KMS-11 (cell line): ENCODE measurements around the gene PPFIBP1.

Experiments
- H2AFZ ChIP-seq: fragments of 200-600 bp; sonication (generic); 2 replicates; pipeline ENCODE4 v1.6.1; 2016; ENCODE audit warnings: antibody characterized with exemption, mixed run types, low read depth
- H3K27ac ChIP-seq: fragments of 200-600 bp; sonication (generic); 2 replicates; pipeline ENCODE4 v1.6.1; 2016; ENCODE audit warnings: mild to moderate bottlenecking, mixed run types
- H3K27me3 ChIP-seq: fragments of 200-600 bp; sonication (generic); 2 replicates; pipeline ENCODE4 v1.6.1; 2017; ENCODE audit warnings: mild to moderate bottlenecking, low read depth, mixed run types, moderate library complexity; ENCODE audit not compliant: insufficient read depth
- H3K36me3 ChIP-seq: fragments of 200-600 bp; sonication (generic); 2 replicates; pipeline ENCODE4 v1.6.1; 2017; ENCODE audit warnings: mild to moderate bottlenecking, mixed run types; ENCODE audit not compliant: insufficient read depth
- H3K4me1 ChIP-seq: fragments of 200-600 bp; sonication (generic); 2 replicates; pipeline ENCODE4 v1.6.1; 2016; ENCODE audit warnings: mild to moderate bottlenecking, low read depth, mixed run types; ENCODE audit not compliant: poor library complexity, severe bottlenecking
- H3K4me2 ChIP-seq: fragments of 200-600 bp; sonication (generic); 2 replicates; pipeline ENCODE4 v1.7.0; 2016; ENCODE audit warnings: mild to moderate bottlenecking, mixed run types
- H3K4me3 ChIP-seq: fragments of 200-600 bp; sonication (generic); IDR thresholded peaks from 2 replicates; pipeline ENCODE4 v1.6.1; 2017; ENCODE audit warnings: low read depth, low read length, mixed read lengths; ENCODE audit not compliant: insufficient read depth
- H3K79me2 ChIP-seq: fragments of 200-600 bp; sonication (generic); 2 replicates; pipeline ENCODE4 v1.6.1; 2016; ENCODE audit warnings: low read depth, mixed run types; ENCODE audit not compliant: insufficient read depth
- H3K9ac ChIP-seq: fragments of 200-600 bp; sonication (generic); 2 replicates; pipeline ENCODE4 v1.6.1; 2016; ENCODE audit warnings: mild to moderate bottlenecking, mixed run types
- H4K20me1 ChIP-seq: fragments of 200-600 bp; sonication (generic); 2 replicates; pipeline ENCODE4 v1.6.1; 2016; ENCODE audit warnings: mild to moderate bottlenecking, mixed run types; ENCODE audit not compliant: insufficient read depth
- TF ChIP-seq, protein P1 (sequence below): fragments of 200-600 bp; sonication (generic); conservative IDR thresholded peaks from 2 replicates; pipeline ENCODE4 v1.6.1; 2017; ENCODE audit warnings: low read depth, mild to moderate bottlenecking, antibody characterized with exemption, low read length, moderate library complexity, mixed read lengths

Gene PPFIBP1

DNA sequence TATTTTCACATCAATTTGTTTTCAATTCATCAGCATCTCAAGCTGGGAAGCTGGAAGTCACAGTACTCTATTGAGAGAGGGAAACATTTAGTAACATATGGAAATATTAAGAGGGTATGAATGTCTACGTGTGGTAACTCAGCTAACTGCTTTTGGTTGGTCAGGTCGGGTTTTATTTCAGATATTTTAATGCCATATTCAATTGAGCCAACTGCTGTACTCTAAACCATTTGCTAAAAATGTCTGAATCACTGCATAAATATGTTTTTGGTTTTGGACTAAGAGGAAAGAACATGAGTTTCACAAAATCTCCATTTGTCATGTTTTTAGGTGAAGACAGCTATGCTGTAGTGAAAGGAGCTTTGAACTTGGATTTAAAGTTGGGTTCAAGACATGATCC is 18.9 kb upstream of the PPFIBP1 start:
- TF ChIP-seq, protein P1, sequence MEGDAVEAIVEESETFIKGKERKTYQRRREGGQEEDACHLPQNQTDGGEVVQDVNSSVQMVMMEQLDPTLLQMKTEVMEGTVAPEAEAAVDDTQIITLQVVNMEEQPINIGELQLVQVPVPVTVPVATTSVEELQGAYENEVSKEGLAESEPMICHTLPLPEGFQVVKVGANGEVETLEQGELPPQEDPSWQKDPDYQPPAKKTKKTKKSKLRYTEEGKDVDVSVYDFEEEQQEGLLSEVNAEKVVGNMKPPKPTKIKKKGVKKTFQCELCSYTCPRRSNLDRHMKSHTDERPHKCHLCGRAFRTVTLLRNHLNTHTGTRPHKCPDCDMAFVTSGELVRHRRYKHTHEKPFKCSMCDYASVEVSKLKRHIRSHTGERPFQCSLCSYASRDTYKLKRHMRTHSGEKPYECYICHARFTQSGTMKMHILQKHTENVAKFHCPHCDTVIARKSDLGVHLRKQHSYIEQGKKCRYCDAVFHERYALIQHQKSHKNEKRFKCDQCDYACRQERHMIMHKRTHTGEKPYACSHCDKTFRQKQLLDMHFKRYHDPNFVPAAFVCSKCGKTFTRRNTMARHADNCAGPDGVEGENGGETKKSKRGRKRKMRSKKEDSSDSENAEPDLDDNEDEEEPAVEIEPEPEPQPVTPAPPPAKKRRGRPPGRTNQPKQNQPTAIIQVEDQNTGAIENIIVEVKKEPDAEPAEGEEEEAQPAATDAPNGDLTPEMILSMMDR: no peak
- no peaks in the 10 kb centered on the region for H3K27me3 ChIP-seq
- no peaks in the 10 kb centered on the region for H4K20me1 ChIP-seq
- no peak overlapping the region for H3K4me3 ChIP-seq
- H3K4me2 ChIP-seq: no peak overlapping the region
- H3K27ac ChIP-seq: no peak overlapping the region
- H3K36me3 ChIP-seq: no peaks in the 10 kb centered on the region
- no peaks in the 10 kb centered on the region for H3K79me2 ChIP-seq
- no peak overlapping the region for H2AFZ ChIP-seq
- H3K4me1 ChIP-seq: no peaks in the 10 kb centered on the region
- no peak overlapping the region for H3K9ac ChIP-seq

DNA sequence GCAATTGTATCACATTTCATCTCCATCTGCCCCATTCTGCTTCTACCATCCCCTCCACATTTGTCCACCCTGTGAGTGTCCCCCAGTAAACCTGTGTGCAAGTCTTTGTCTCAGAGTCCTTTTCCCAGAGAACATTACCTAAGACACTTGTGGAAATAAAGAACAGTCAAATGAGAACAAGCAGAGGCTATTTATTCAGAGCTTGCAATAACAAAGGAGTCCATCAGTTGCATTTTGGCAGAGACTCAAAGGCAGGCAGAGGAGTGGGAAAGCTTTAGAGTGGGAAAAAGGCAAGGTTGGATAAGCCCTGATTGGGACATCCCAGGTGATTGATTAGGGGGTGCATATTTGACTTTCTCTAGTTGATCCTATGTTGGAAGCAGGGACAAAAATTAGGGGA is 18.2 kb upstream of the PPFIBP1 start:
- Histone ChIP-seq H3K4me3 (no peak overlapping the region), H3K4me2 (no peak overlapping the region), H3K79me2 (no peaks in the 10 kb centered on the region), H2AFZ (no peak overlapping the region), H3K36me3 (no peaks in the 10 kb centered on the region), H4K20me1 (no peaks in the 10 kb centered on the region), H3K9ac (no peak overlapping the region), H3K27ac (no peak overlapping the region), H3K27me3 (no peaks in the 10 kb centered on the region), H3K4me1 (no peaks in the 10 kb centered on the region)
- TF ChIP-seq, protein P1: no peak

DNA sequence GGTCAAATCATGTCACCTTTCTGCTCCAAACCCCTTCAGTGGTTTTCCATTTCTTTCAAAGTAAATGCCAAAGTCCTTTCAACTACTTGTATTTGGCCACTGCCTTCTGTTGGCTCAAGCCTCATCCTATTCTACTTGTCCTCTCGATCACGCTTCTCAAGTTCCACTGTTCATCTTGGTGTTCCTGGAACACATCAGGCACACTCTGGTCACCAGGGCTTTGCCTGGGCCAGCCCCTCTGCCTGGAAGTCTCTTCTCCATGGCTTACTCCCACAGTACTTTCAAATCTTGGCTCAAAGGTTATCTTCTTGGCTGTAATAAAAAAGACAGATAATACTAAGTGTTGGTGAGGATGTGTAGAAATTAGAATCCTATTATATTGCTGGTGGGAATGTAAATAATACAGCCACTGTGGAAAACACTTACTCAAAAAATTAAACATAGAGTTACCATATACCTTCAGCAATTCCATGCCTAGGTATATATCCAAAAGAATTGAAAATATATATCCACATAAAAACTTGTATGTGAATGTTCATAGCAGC is 17.3 kb upstream of the PPFIBP1 start:
- Histone ChIP-seq H3K4me1 (no peaks in the 10 kb centered on the region), H3K4me3 (no peak overlapping the region), H3K9ac (no peak overlapping the region), H2AFZ (no peak overlapping the region), H3K27ac (no peak overlapping the region), H4K20me1 (no peaks in the 10 kb centered on the region), H3K27me3 (no peaks in the 10 kb centered on the region), H3K79me2 (no peaks in the 10 kb centered on the region), H3K4me2 (no peak overlapping the region), H3K36me3 (no peaks in the 10 kb centered on the region)
- TF ChIP-seq, protein P1: no peak

DNA sequence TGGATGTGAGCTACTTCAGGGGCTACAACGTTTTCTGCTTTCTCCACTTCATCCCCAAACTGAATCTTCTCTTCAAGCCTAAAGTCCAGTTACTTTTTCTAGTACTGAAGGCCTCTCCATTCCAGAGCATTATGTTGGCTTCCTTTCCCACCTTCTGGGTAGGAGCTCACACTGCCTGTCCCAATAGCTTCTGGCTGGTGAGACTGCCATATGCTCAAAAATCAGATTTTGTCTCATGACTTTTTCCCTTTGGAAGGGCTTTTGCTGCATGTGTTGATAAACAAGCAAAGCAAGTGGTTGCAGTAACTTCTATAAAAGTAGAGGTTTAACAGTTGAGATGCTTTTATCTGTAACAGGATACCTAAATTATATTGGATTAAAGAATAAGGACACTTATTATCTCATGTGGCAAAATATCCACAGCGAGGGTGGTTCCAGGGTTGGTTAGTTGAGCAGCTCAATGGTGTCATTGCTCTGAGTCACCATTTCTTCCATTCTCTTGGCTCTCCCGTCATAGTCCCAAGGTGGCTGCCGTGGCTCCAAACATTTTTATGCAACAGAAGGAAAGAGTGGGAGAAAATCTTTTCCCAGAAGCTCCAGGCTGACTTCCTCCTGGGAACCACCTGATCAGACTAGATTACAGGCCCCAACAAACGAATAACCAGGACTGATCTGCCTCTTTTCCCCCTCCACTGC is 15.1 kb upstream of the PPFIBP1 start:
- Histone ChIP-seq H3K4me1 (no peaks in the 10 kb centered on the region), H3K27me3 (no peaks in the 10 kb centered on the region), H4K20me1 (no peaks in the 10 kb centered on the region), H3K4me3 (no peak overlapping the region), H3K79me2 (no peaks in the 10 kb centered on the region), H2AFZ (no peak overlapping the region), H3K9ac (no peak overlapping the region), H3K36me3 (no peaks in the 10 kb centered on the region), H3K4me2 (no peak overlapping the region), H3K27ac (no peak overlapping the region)
- TF ChIP-seq, protein P1: no peak
